Activated CD4-positive, alpha-beta memory T cell treated with anti-CD3 and anti-CD28 coated beads, Interleukin-2, amount 10 ng/mL, durations not matched to agents 7 days and 5 days (primary cell): ENCODE results near the gene LRP3. TPM values are rescaled to one million over a fixed set of nuclear protein-coding genes. Genes with fewer than 3 reads are reported as not detected.
"Not testable (repeated sequence)": the region's sequence is repeated elsewhere in the genome, so short reads cannot be mapped to it uniquely, and the experiment has no call there.

Source experiments
- CTCF ChIA-PET: fragments of 350-600 bp; sonication (Branson Sonifier 250); formaldehyde crosslinking; loops from one replicate; lab custom pipeline; 2021; ENCODE audit warnings: antibody characterized with exemption, inconsistent platforms; lab: Charles Lee
- POLR2A ChIA-PET: fragments of 350-600 bp; sonication (Branson Sonifier 250); formaldehyde crosslinking; loops from one replicate; lab custom pipeline; 2021; ENCODE audit warnings: antibody characterized with exemption; lab: Charles Lee
- DNase-seq: peaks from one replicate; pipeline ENCODE4 v3.0.0-alpha.2; 2020
- H3K27ac Mint-ChIP-seq: one replicate; pipeline ENCODE4 v1.8.0; 2021; ENCODE audit warnings: mild to moderate bottlenecking, mixed read lengths
- H3K27me3 Mint-ChIP-seq: one replicate; pipeline ENCODE4 v1.8.0; 2021; ENCODE audit warnings: mixed read lengths
- H3K36me3 Mint-ChIP-seq: one replicate; pipeline ENCODE4 v1.8.0; 2021; ENCODE audit warnings: low read depth, mixed read lengths
- H3K4me1 Mint-ChIP-seq: one replicate; pipeline ENCODE4 v1.8.0; 2021; ENCODE audit warnings: mixed read lengths
- H3K4me3 Mint-ChIP-seq: one replicate; pipeline ENCODE4 v1.8.0; 2021; ENCODE audit warnings: mild to moderate bottlenecking, mixed read lengths
- H3K9me3 Mint-ChIP-seq: one replicate; pipeline ENCODE4 v1.8.0; 2021; ENCODE audit warnings: mixed read lengths
- total RNA-seq, 2 experiments: library from RNA; stranded (reverse); gene quantifications; one replicate each; pipeline ENCODE4 v1.2.3, GENCODE V29; 2021

LRP3 gene
- total RNA-seq, 2 experiments from 2014 or later: not detected

DNA sequence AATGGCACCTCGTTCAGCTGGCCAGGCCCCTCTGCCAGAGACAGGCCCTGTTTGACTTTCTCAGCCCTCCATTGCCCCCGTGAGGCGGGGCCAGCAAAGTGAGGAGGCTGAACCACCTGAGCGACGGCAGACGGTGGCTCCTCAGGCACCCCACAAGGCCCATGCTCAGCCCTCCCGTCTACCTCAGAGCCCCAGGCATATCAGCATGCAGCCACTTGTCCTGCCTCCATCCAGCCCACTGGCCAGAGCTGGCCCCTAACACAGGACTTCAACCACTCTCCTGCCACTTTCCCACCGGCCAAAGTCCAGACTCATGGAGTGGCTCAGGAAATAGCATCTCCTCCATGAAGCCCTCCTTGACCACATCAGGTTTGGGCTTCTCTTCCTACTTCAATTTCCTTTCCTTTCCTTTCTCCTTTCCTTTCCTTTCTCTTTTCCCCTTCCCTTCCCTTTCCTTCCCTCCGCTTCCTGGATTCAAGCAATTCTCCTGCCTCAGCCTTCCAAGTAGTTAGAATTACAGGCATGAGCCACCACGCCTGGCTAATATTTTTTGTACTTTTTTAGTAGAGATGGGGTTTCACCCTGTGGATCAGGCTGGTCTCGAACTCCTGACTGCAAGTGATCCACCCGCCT lies 22.2 kb downstream of the LRP3 start:
- no peak overlapping the region for H3K27ac Mint-ChIP-seq
- ChIA-PET POLR2A (interaction anchor here (0.6 kb wide), 1 partner anchor 35 kb away, joined by 3 read pairs; no protein-coding TSS in a partner anchor), CTCF (no interaction called here)
- no peaks in the 10 kb centered on the region for H3K4me1 Mint-ChIP-seq
- no peak for DNase-seq
- H3K27me3 Mint-ChIP-seq: no peaks in the 10 kb centered on the region
- H3K9me3 Mint-ChIP-seq: no peaks in the 10 kb centered on the region
- H3K36me3 Mint-ChIP-seq: no peaks in the 10 kb centered on the region
- H3K4me3 Mint-ChIP-seq: no peak overlapping the region

DNA sequence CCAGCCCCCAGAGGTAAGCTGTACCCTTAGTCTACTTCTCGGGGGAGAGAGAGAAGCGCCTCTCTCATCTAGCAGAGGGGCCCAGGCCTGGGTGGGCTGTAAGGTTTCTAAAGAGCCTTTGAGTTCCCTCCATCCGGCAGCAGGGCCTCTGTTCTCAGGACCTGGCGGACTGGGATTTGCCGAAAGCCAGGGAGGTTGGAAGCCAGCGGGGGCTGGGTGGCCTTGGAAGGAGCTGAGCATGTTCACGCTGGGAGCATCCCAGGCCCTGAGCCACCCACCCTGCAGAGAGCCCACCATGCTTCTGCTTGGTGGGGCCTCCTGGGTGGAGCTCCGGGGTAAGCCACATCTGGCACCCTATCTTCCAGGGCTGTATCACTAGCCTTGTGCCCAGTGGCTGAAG lies 23.8 kb downstream of the LRP3 start:
- Mint-ChIP-seq H3K27ac (no peak overlapping the region), H3K9me3 (no peaks in the 10 kb centered on the region), H3K36me3 (no peaks in the 10 kb centered on the region), H3K4me3 (no peak overlapping the region), H3K27me3 (peaks cover 3% of the 10 kb centered on the region), H3K4me1 (no peaks in the 10 kb centered on the region)
- ChIA-PET POLR2A (no interaction called here), CTCF (interaction anchor here (0.7 kb wide), 1 partner anchor 213 kb away, joined by 4 read pairs; no protein-coding TSS in a partner anchor)
- no peak for DNase-seq

DNA sequence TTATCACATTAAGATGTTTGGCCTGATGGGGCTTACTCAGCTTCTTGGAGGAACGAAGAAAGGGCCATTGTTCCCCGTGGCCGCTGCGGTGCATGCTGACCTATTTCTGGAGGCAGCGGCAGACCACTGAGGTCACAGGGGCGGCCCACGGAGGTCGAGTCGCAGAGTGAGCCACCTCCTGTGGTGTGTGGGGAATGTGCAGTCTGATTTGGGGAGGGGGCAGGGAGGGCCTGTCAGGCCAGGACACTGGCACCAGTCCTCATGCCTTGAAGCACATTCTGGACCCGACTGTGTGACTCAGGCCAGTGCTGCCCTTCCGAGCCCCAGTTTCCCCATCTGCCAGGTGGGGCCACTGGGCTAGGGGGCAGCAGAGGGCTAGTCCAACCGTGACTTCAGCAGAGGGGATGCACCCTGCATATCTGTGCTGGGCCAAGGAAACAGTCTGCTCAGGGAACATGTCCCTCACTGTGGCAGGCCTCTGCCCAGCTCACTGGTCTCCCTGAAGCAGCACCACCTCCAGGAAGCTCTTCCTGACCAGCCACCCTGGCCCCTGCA lies 25.2 kb downstream of the LRP3 start:
- Mint-ChIP-seq H3K9me3 (no peaks in the 10 kb centered on the region), H3K36me3 (no peaks in the 10 kb centered on the region), H3K27me3 (peaks cover 14% of the 10 kb centered on the region), H3K4me3 (no peak overlapping the region), H3K27ac (no peak overlapping the region), H3K4me1 (no peaks in the 10 kb centered on the region)
- DNase-seq: no peak
- CTCF ChIA-PET: no interaction called here
- POLR2A ChIA-PET: no interaction called here

DNA sequence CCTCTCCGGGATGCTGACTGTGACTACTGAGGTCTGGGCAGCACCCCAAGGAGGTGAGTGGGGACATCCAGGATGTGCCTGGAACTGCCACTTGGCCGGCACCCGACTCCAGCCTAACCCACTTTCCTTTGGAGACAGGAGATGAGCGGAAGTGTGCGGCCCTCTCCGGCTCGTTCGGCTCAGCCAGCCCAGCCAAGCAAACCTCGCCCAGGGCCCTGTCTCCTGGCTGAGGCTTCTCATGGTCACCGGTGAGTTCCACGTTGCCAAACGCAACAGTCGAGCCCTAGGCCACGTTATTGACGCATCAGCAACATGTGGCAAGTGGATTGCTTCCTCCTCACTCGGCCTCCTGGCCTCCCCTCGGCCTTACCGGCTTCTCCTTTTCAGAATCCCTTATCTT lies 26.0 kb downstream of the LRP3 start:
- Mint-ChIP-seq H3K27ac (no peak overlapping the region), H3K4me3 (no peak overlapping the region), H3K9me3 (no peaks in the 10 kb centered on the region), H3K27me3 (peaks cover 21% of the 10 kb centered on the region), H3K4me1 (no peaks in the 10 kb centered on the region), H3K36me3 (no peaks in the 10 kb centered on the region)
- ChIA-PET POLR2A (no interaction called here), CTCF (no interaction called here)
- no peak for DNase-seq

DNA sequence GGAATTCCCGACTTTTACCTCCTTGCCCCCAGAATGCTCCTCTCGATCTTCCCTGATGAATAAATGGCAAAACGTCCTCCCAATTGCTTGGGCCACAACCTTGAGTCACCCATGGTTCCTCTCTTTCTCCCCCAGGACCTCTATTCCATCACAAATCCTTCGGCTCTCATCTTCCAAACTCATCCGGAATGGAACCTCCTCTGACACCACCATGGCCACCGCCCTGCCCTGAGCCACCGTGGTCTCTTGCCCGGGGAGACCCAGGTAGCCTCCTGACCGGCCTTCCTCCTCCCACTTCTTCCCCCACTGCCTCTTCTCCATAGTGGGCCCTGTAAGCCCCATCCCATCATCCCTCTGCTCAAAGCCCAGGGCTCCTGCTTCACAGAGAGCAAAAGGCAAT lies 26.6 kb downstream of the LRP3 start:
- Mint-ChIP-seq H3K27ac (no peak overlapping the region), H3K36me3 (no peaks in the 10 kb centered on the region), H3K4me1 (no peaks in the 10 kb centered on the region), H3K9me3 (no peaks in the 10 kb centered on the region), H3K4me3 (no peak overlapping the region), H3K27me3 (peaks cover 22% of the 10 kb centered on the region)
- CTCF ChIA-PET: no interaction called here
- no peak for DNase-seq
- POLR2A ChIA-PET: no interaction called here

DNA sequence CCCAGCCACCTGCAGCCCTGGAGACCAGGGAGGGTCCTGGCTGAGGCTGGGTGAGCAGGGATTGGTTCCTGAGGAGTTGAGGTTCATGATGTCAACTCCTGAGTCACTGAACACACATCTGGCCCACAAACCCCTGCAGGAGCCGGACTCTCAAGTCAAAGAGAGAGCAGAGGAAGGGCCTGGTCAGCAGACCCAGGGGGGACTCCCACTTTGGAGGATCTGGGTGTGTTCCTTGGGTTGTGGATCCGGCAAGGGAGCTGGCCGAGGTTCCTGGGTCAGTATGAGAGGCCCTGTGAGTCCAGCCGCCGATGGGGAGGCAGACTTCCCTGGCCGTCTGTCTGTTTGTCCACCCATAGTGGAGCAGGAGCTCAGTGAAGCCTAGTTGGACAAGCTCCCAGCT lies 27.5 kb downstream of the LRP3 start:
- Mint-ChIP-seq H3K27ac (no peak overlapping the region), H3K4me1 (peaks cover 2% of the 10 kb centered on the region), H3K9me3 (no peaks in the 10 kb centered on the region), H3K27me3 (peaks cover 30% of the 10 kb centered on the region), H3K4me3 (no peak overlapping the region), H3K36me3 (peaks cover 4% of the 10 kb centered on the region)
- POLR2A ChIA-PET: no interaction called here
- CTCF ChIA-PET: no interaction called here
- no peak for DNase-seq

DNA sequence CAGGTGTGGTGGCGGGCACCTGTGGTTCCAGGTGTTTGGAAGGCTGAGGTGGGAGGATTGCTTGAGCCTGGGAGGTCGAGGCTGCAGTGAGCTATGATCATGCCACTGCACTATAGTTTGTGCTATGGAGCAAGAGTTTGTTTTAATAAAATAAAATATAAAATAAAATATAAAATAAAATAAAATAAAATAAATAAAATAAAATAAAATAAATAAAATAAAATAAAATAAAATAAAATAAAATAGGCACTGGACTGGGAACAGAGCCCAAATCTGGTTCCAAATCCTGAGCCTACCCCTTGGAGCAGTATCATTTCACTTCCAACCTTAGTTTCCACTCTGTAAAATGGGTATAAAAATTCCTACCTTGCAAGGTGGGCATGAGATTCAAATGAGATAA lies 28.1 kb downstream of the LRP3 start:
- POLR2A ChIA-PET, H3K27ac Mint-ChIP-seq, H3K9me3 Mint-ChIP-seq, H3K4me1 Mint-ChIP-seq, DNase-seq, H3K4me3 Mint-ChIP-seq, H3K36me3 Mint-ChIP-seq, CTCF ChIA-PET: not testable (repeated sequence)
- H3K27me3 Mint-ChIP-seq: peaks cover 33% of the 10 kb centered on the region

DNA sequence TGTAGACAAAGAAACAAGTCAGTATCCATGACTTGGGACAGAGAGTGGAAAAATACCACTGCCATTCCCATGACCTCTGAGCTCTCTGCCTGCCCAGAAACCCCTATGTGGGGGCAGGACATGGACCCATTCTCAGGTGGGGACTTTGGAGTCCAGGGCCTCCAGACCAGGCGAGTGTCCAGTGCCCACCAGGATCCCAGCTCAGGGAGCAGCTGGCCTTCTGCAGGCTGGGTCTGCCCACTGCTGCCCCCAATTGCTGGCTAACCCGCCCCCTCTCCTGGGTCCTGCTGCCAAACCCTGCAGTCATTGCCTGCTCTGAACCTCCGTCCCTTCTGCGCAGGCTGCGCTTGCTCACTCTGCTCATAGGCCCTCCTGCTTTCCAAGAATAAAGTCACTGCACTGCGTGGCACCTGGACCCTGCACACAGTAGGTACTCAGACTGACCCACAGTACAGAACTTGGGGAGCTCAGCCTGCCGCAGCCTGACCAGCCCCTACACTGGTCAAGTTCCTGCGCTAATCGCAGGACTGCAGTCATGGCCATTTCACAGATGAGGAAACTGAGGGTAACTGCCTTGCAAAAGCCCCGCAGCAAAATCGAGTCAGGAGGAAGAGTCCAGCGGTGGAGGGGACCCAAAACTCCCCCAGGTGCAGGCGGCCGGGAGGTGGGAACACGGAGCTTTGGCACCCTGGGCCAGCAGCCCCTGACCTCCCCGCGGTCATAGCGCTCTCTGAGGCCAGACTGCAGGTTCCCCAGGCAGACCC lies 30.7 kb downstream of the LRP3 start:
- ChIA-PET CTCF (no interaction called here), POLR2A (no interaction called here)
- Mint-ChIP-seq H3K4me1 (peaks cover 2% of the 10 kb centered on the region), H3K27me3 (peaks cover 53% of the 10 kb centered on the region), H3K4me3 (no peak overlapping the region), H3K36me3 (peaks cover 11% of the 10 kb centered on the region), H3K27ac (no peak overlapping the region), H3K9me3 (peaks cover 13% of the 10 kb centered on the region)
- no peak for DNase-seq

DNA sequence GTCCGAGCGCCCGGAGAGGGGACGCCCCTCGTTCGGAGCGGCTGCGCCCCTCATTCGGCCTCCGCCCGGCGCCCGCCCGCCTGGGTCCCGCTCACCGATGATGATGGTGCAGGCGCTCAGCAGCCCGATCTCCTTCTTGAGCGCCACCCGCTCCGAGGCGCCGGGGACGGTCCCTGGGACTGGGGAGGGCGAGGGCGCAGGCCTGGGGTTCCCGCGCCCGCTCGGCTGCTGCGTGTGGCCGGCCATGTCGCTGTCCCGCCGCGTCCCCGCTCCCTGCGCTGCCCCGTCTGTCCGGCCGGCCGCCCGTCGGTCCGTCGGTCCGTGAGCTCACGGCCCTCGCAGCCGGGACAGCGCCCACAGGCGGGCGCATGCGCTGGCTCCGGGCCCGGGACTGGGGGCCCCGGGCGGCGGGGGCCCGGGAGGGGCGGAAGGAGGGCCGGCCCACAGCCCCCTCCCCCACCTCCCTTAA lies 31.4 kb downstream of the LRP3 start, which contains the start of gene SLC7A10:
Gene SLC7A10 (minus strand): TSS at position 393 of the 469 bp plus-strand sequence. CDS start 147 bp downstream, at position 246.
- peaks cover 13% of the 10 kb centered on the region for H3K9me3 Mint-ChIP-seq
- peaks cover 11% of the 10 kb centered on the region for H3K36me3 Mint-ChIP-seq
- DNase-seq: no peak
- no peak within 1 kb of the TSS for H3K27ac Mint-ChIP-seq
- peaks cover 55% of the 10 kb centered on the region for H3K27me3 Mint-ChIP-seq
- peaks cover 2% of the 10 kb centered on the region for H3K4me1 Mint-ChIP-seq
- ChIA-PET CTCF (no interaction called here), POLR2A (no interaction called here)
- H3K4me3 Mint-ChIP-seq: no peak within 1 kb of the TSS

DNA sequence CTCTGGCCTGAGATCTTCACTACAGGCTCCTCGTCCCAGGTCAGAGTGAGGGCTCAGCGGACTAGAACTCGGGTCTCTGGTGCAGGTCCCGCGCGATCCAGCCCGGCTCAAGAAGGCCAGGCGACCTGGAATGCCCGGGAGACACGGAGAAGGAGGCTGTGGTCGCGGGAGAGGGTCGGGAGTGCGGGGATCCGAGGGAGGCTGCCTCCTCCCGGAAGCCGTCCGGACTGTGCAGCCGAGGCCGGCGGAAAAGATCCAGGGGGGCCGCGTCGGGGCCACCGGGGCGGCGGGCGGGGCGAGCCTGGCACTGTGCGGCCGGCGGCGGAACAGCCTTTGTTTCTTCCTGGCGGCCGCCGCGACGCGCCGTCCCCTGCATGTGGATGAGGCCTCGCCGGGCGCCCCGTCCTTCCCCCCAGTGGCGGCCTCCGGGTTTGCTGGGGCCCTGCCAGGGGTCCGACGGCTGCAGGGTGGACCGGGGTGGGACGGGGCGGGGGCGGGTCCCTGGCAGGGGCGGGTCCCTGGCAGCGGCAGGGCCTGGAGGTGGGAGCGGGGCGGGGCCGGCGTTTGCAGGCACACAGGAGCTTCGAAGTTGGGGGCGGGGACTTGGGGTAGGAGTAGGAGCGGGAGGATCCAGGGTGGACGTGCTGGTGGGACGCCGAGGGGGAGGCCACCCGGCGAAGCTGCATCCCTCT lies 32.6 kb downstream of the LRP3 start:
- CTCF ChIA-PET: no interaction called here
- H3K4me3 Mint-ChIP-seq: no peak overlapping the region

DNA sequence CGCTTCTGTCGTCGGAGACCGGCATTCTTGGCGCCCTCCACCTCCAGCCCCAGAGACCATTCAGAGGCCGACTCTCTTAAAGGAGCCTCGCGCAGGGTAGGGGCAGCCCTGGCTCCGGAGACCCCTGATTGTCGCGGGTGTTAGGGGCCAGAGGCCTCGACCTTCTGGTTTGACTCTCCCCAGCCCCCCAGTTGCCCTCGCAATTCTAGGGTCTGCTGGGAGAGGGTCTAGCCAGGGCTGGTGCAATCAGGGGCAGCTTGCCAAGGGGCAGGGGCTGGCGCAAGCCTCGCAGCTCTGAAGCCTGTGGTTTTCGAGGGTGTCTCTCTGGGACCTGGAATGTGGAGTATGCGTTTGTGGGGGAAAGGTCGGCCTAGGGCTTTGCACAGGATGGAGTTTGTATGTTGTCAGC lies 33.1 kb downstream of the LRP3 start:
- Mint-ChIP-seq H3K36me3 (peaks cover 11% of the 10 kb centered on the region), H3K4me3 (no peak overlapping the region), H3K9me3 (peaks cover 13% of the 10 kb centered on the region), H3K27ac (no peak overlapping the region), H3K27me3 (peaks cover 63% of the 10 kb centered on the region), H3K4me1 (peaks cover 2% of the 10 kb centered on the region)
- CTCF ChIA-PET: no interaction called here
- POLR2A ChIA-PET: no interaction called here
- no peak for DNase-seq

More for the DNA sequence above, 32.6 kb downstream of the LRP3 start:
- Mint-ChIP-seq H3K27ac (no peak overlapping the region), H3K27me3 (peaks cover 63% of the 10 kb centered on the region), H3K9me3 (peaks cover 13% of the 10 kb centered on the region), H3K36me3 (peaks cover 11% of the 10 kb centered on the region), H3K4me1 (peaks cover 2% of the 10 kb centered on the region)
- POLR2A ChIA-PET: no interaction called here
- DNase-seq: no peak

DNA sequence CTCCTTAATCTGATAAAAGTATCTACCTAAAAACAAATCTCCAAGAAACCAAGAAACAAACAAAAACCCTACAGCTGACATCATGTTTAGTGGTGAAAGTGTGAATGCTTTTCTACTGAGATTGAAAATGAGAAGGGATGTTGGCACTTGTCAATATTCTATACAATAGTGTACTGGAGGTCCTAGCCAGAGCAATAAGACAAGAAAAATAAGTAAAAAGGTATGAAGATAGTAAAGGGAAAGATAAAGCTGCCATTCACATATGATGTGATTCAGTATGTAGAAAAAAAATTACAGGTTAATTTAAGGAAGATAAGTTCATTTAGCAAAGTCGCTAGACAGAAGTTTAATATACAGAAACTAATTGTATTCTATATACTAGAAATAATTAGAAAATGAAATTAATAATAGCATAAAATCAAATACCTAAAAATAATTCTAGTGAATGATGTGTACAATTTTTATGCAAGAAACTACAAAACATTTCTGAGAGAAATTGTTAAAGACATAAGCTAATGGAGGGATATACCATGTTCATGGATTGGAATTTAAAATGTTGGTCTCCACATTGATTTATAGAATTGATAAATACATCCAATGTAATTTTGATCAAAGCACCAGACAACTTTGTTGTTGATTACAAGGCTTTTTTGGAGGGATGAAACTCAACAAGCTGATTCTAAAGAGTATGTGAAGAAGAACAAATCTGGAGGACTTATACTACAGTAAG lies 33.9 kb downstream of the LRP3 start:
- peaks cover 13% of the 10 kb centered on the region for H3K9me3 Mint-ChIP-seq
- peaks cover 11% of the 10 kb centered on the region for H3K36me3 Mint-ChIP-seq
- no peak for DNase-seq
- CTCF ChIA-PET: no interaction called here
- POLR2A ChIA-PET: no interaction called here
- H3K4me3 Mint-ChIP-seq: no peak overlapping the region
- H3K27ac Mint-ChIP-seq: no peak overlapping the region
- H3K4me1 Mint-ChIP-seq: peaks cover 2% of the 10 kb centered on the region
- H3K27me3 Mint-ChIP-seq: peaks cover 58% of the 10 kb centered on the region
